Heart left ventricle (tissue), 16 donors: ENCODE measurements around the gene TM9SF1. TPM values are rescaled to one million over a fixed set of nuclear protein-coding genes. Genes with fewer than 3 reads are reported as not detected.

Source experiments
- ATAC-seq, 4 donors: fragments of 200-7000 bp; cut with Tn5 transposase; one replicate each; pipeline ENCODE4 v1.9.1; 2020 to 2022; ENCODE audit warnings: moderate library complexity in 4 of 4, mild to moderate bottlenecking in 3 of 4, moderate number of reproducible peaks in 1 of 4
- DNase-seq, 5 donors: peaks; one replicate each; pipeline ENCODE4 v3.0.0-alpha.2; 2020
- H3K27ac ChIP-seq, 12 donors: fragments of 200-600 bp; sonication (generic) in 4 of 12; one replicate each; pipeline versions ENCODE4 v1.5.0 to v1.8.0; 2016 to 2022; ENCODE audit warnings: mild to moderate bottlenecking in 2 of 12
- H3K27me3 ChIP-seq, 9 donors: fragments of 200-600 bp; sonication (generic) in 2 of 9; one replicate each; pipeline versions ENCODE4 v1.5.1 to v1.8.0; 2016 to 2022; ENCODE audit warnings: mild to moderate bottlenecking in 3 of 9
- H3K36me3 ChIP-seq, 9 donors: fragments of 200-600 bp; sonication (generic) in 2 of 9; one replicate each; pipeline versions ENCODE4 v1.5.0 to v1.8.0; 2018 to 2022; ENCODE audit warnings: mild to moderate bottlenecking in 2 of 9
- H3K4me1 ChIP-seq, 12 donors: fragments of 200-600 bp; sonication (generic) in 4 of 12; one replicate each; pipeline versions ENCODE4 v1.5.0 to v1.8.0; 2016 to 2022; ENCODE audit warnings: mild to moderate bottlenecking in 3 of 12
- H3K4me3 ChIP-seq, 12 donors: fragments of 200-600 bp; sonication (generic) in 4 of 12; one replicate each; pipeline versions ENCODE4 v1.5.0 to v1.8.0; 2017 to 2022; ENCODE audit warnings: mild to moderate bottlenecking in 9 of 12, moderate library complexity in 4 of 12
- H3K9me3 ChIP-seq, 12 donors: fragments of 200-600 bp; sonication (generic) in 4 of 12; one replicate each; pipeline versions ENCODE4 v1.5.0 to v1.8.0; 2016 to 2022; ENCODE audit warnings: mild to moderate bottlenecking in 1 of 12
- POLR2A ChIP-seq, 2 donors: fragments of 450-650 bp; IDR thresholded peaks; one replicate each; pipeline ENCODE4 v1.6.1; 2017; ENCODE audit warnings: antibody characterized with exemption in 2 of 2, mild to moderate bottlenecking in 2 of 2, moderate library complexity in 2 of 2
- WGBS, 4 donors: extraction: QIAGEN DNeasy Blood & Tissue Kit in 2 of 4; methylation state at CpG; one replicate each; pipeline versions ENCODE4 v1.1.5 to v1.1.7; 2013 to 2018; 5-methylcytosine and 5-hydroxymethylcytosine counted together
- intact Hi-C, 10 donors: fragments of 100-400 bp; cut with DNase I; formaldehyde crosslinking; loops; one replicate each; pipeline versions ENCODE4 v1.11.1 to v1.14.2; 2022
- polyA plus RNA-seq, 2 donors: library from polyadenylated mRNA; stranded (reverse); fragments of 200-250 nt; gene quantifications; one replicate each; pipeline ENCODE4 v1.2.3, GENCODE V29; 2013
- total RNA-seq, 9 donors: library from RNA; depleted of rRNA in 2 of 9; stranded (reverse); fragments of >200 nt in 2 of 9; fragmentation: NEBNext Ultra II Directional in 3 of 9; extraction: Animal tissue kit (Norgen Biotek cat#: 25700) in 3 of 9; gene quantifications; one replicate each; pipeline versions ENCODE4 v1.1.0 to v1.2.4, GENCODE V29; 2016 to 2023
- TF ChIP-seq, protein P1 (sequence below), 12 donors: fragments of 200-600 bp; sonication (generic) in 4 of 12; IDR thresholded peaks; one replicate each; pipeline versions ENCODE4 v1.5.0 to v1.8.0; 2018 to 2022; ENCODE audit warnings: antibody characterized with exemption in 12 of 12, mild to moderate bottlenecking in 5 of 12
- donor health status: ischemic (EF 13 %, LVEDD 7.1; RV severe dilation, severe dysfunction).
- donor health status: healthy with polysubstance abuse.
- donor health status: DM: no; HTN: yes; CAD: no.
- donor health status: DM: no; HTN: no; CAD: no.
- donor health status: ischemic (EF 25% LVEDD 6.9; RV normal size, moderate dysfunction).
- donor health status: ischemic (EF 25% LVEDD 5.7; RV mildly dilated, moderate dysfunction).
- donor health status: healthy.
- donor health status: DM: yes; HTN: yes; CAD: no.
- donor health status: ischemic (EF 35%, LVEDD 5.7; RV mildly dilated, moderate dysfunction).
- donor health status: nonischemic (EF 11% LVEDD 7.7; RV severe dilation, severe dysfunction).
- donor health status: DM: yes; HTN: yes; CAD: no.
- donor health status: PGD.
- donor health status: ischemic (EF 29% LVEDD 5.4; RV normal size, mild dysfunction).
- donor health status: nonischemic (EF 23%, LVEDD 6.1; RV moderate dilation, normal function).

TM9SF1 gene
- total and polyA plus RNA-seq, 11 donors: 6.1 to 52.8 (median 26.3) TPM

DNA sequence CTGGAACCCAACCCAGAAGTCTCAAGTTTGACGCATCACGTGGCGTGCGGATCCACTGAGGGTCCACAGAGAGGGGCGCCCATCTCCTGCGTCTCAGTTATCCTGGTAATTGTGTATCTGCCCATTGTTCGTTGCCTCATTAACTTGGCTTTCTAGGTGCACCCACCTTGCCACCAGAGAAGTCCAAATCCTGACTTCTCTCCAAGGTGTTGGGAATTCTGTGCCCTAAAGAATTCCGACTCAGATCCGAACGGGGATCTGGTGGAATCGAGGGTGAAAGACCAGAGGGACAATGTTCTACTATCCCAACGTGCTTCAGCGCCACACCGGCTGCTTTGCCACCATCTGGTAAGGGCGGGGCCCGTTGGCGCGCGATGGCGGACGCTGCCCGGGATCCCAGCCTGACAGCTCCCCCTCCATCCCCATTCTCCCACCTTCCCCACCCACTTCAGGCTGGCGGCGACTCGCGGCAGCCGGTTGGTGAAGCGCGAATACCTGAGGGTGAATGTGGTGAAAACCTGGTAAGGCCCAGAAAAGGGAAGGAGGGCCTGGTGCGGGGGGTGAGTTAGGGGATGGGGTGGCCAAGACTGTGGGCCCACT is 22.9 kb downstream of the TM9SF1 start:
- Histone ChIP-seq H3K27me3 (no peaks in the 10 kb centered on the region), H3K9me3 (no peaks in the 10 kb centered on the region), H3K36me3 (peaks cover 0 to 71% (median 45%) of the 10 kb centered on the region in 9 donors), H3K4me3 (peak overlapping the region in 11 of 12 donors; percentile 1 to 52 (median 33)), H3K27ac (peak overlapping the region in 2 of 12 donors; percentile 37 to 42), H3K4me1 (peaks cover 0 to 26% (median 7%) of the 10 kb centered on the region in 12 donors)
- intact Hi-C loops: no loop called here
- TF ChIP-seq, protein P1, sequence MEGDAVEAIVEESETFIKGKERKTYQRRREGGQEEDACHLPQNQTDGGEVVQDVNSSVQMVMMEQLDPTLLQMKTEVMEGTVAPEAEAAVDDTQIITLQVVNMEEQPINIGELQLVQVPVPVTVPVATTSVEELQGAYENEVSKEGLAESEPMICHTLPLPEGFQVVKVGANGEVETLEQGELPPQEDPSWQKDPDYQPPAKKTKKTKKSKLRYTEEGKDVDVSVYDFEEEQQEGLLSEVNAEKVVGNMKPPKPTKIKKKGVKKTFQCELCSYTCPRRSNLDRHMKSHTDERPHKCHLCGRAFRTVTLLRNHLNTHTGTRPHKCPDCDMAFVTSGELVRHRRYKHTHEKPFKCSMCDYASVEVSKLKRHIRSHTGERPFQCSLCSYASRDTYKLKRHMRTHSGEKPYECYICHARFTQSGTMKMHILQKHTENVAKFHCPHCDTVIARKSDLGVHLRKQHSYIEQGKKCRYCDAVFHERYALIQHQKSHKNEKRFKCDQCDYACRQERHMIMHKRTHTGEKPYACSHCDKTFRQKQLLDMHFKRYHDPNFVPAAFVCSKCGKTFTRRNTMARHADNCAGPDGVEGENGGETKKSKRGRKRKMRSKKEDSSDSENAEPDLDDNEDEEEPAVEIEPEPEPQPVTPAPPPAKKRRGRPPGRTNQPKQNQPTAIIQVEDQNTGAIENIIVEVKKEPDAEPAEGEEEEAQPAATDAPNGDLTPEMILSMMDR (IDR thresholded peaks at IDR 0.05): no peak
- TF ChIP-seq POLR2A (IDR thresholded peaks at IDR 0.05): no peak
- WGBS, 4 donors: 32 to 61% (median 50%) methylated on average over 23 to 30 of the region's 30 CpGs
- ATAC-seq (peak in 1 of 4 donors; percentile 3), DNase-seq (peak in 1 of 5 donors; percentile 64)

DNA sequence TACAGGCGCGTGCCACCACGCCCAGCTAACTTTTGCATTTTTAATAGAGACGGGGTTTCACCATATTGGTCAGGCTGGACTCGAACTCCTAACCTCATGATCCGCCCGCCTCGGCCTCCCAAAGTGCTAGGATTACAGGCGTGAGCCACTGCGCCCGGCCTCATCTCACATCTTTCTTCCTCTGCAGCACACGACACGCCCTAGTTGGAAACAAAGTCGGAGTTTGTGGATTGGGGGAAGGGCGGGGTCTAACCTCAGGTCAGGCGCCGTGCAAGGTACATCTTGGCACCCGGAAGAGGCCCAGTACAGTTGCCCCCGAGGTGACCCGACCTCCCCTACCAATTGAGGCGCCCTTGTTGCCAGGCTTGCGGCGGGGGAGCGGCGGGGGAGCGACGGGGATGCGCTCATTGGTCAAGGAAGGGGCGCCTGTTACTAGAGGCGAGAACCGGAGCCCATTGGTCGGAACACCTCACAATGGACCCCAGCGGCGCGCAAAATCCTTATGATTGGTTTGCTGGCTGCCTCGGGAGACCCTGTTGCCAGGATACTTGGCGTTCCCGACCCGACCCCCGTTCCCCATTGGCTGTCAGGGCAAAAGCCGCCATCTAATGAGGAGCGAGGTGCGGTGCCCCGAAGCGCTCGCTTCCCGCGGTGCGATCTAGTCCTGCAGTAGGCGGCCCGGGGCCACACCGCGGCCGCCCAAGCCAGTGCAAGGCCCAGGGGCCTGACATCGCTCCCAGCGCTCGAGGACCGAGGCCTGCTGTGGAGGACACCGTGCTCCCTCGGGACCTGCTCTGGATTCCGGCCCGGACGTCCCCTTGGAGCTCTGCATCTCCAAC is 23.6 kb downstream of the TM9SF1 start, which contains the start of gene REC8:
TSS of gene REC8 (plus strand) at position 659 of the 839 bp plus-strand sequence. CDS start 473 bp downstream, outside the sequence.
- intact Hi-C loops: no loop called here
- peak; percentile 65 to 80 (median 75) for DNase-seq
- H3K4me1 ChIP-seq: peaks cover 0 to 33% (median 7%) of the 10 kb centered on the region in 12 donors
- 11 to 36% (median 27%) methylated on average over 38 to 63 of the region's 63 CpGs for WGBS, 4 donors
- peak within 1 kb of the TSS in 2 of 12 donors; percentile 37 to 42 for H3K27ac ChIP-seq
- H3K4me3 ChIP-seq: peak within 1 kb of the TSS in 11 of 12 donors; percentile 1 to 52 (median 33)
- peak; percentile 40 to 79 (median 70) for ATAC-seq
- TF ChIP-seq, protein P1 (IDR thresholded peaks at IDR 0.05): no peak
- no peak for TF ChIP-seq POLR2A (IDR thresholded peaks at IDR 0.05)
- H3K27me3 ChIP-seq: no peaks in the 10 kb centered on the region
- no peaks in the 10 kb centered on the region for H3K9me3 ChIP-seq
- peaks cover 0 to 71% (median 43%) of the 10 kb centered on the region in 9 donors for H3K36me3 ChIP-seq

DNA sequence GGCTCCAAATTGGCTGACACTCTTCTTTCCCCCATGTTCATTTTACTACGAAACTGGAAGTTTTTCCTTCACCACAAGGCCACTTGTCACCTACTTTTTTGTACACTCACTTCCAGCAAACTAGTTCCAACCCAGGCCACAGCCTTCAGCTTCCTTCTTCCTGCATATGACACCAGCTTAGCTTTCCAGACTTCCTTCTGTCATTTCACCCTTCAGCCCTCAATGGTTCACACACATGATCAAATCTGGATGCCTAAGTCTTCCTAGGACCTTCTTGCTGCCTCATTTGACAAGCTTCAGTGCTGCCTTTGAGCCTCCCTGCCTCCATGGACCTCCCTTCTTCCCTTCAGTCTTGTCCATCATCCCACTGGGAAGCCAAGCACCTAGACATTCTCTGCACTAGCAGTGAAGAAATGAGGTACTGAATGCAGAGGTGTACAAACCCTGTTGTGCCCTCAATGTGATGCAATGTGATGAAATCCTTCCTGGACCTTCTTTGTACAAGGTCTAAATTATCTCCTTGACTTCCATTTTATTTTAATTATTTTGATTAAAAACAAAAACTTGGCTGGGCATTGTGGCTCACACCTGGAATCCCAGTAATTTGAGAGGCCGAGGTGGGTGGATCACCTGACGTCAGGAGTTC is 27.6 kb downstream of the TM9SF1 start:
- ATAC-seq (no peak), DNase-seq (peak in 1 of 5 donors; percentile 17)
- Histone ChIP-seq H3K9me3 (no peaks in the 10 kb centered on the region), H3K4me1 (peaks cover 0 to 74% (median 18%) of the 10 kb centered on the region in 12 donors), H3K27me3 (no peaks in the 10 kb centered on the region), H3K36me3 (peaks cover 2 to 79% (median 78%) of the 10 kb centered on the region in 9 donors), H3K27ac (peak overlapping the region in 1 of 12 donors; percentile 78), H3K4me3 (no peak overlapping the region)
- intact Hi-C loops: loop anchor here in 1 of 10 donors (10.0 kb wide), 1 partner anchor 153 kb away; no protein-coding TSS in a partner anchor
- WGBS, 4 donors: 88 to 91% (median 90%) methylated on average over 3 of the region's 3 CpGs
- no peak for TF ChIP-seq POLR2A (IDR thresholded peaks at IDR 0.05)
- TF ChIP-seq, protein P1 (IDR thresholded peaks at IDR 0.05): no peak
